HepG2 (cell line): Measurements from ENCODE around the gene RAB6B. TPM values are rescaled to one million over a fixed set of nuclear protein-coding genes. Genes with fewer than 3 reads are reported as not detected.

Experiments used
- ATAC-seq: fragments of 200-7000 bp; cut with Tn5 transposase; 3 replicates; pipeline ENCODE4 v1.9.1; 2020; ENCODE audit warnings: mild to moderate bottlenecking, moderate library complexity
- BruUV-seq: library from RNA; stranded (reverse); fragments of 400-500 nt; replicated peaks from 2 replicates; lab custom pipeline; 2021; lab: Mats Ljungman, UMichigan
- CTCF ChIA-PET: fragments of 300-600 bp; formaldehyde crosslinking; extraction: SDS; loops from one replicate; lab custom pipeline; 2021; ENCODE audit warnings: low total read pairs, inconsistent platforms, low intra/inter-chr PET ratio; lab: Yijun Ruan, JAX
- POLR2A ChIA-PET: fragments of 350-600 bp; sonication (Branson Sonifier 250); formaldehyde crosslinking; loops from one replicate; lab custom pipeline; 2020; ENCODE audit warnings: antibody characterized with exemption, inconsistent platforms; lab: Yijun Ruan, JAX
- DNase-seq: peaks from one replicate; pipeline ENCODE4 v3.0.0-alpha.2; 2015; ENCODE audit warnings: low spot score
- FAIRE-seq: peaks from 3 replicates; lab custom pipeline; 2011; peaks lifted over from hg19 to GRCh38; lab: Jason Lieb, UNC
- H2AFZ ChIP-seq: one replicate; pipeline ENCODE4 v1.6.1; 2011; ENCODE audit warnings: low read length, inconsistent platforms
- H3K27ac ChIP-seq: fragments of 300-600 bp; 3 replicates; pipeline ENCODE4 v1.8.0; 2011; ENCODE audit warnings: mixed run types, mild to moderate bottlenecking, mixed read lengths, low read length, inconsistent platforms; ENCODE audit not compliant: insufficient read depth; ENCODE audit errors: extremely low read length
- H3K27me3 ChIP-seq, 2 experiments: fragments of 200-600 bp in 1 of 2; 2 replicates in 1 of 2; 3 replicates in 1 of 2; pipeline versions ENCODE4 v1.6.0 to v1.8.0; 2011; ENCODE audit warnings: low read length in 2 of 2, mild to moderate bottlenecking in 2 of 2, moderate library complexity in 2 of 2, inconsistent platforms in 1 of 2; ENCODE audit not compliant: insufficient read depth in 2 of 2, control insufficient read depth in 1 of 2
- H3K36me3 ChIP-seq, 2 experiments: fragments of 200-600 bp in 1 of 2; replicated peaks in 1 of 2; 2 replicates in 1 of 2; 3 replicates in 1 of 2; pipeline versions ENCODE4 v1.5.1 to v1.8.0; 2011; ENCODE audit warnings: low read length in 2 of 2, inconsistent platforms in 1 of 2; ENCODE audit not compliant: insufficient read depth in 2 of 2, control insufficient read depth in 1 of 2
- H3K4me1 ChIP-seq: 2 replicates; pipeline ENCODE4 v1.5.1; 2012; ENCODE audit warnings: low read length, inconsistent platforms; ENCODE audit not compliant: insufficient read depth
- H3K4me2 ChIP-seq: 2 replicates; pipeline ENCODE4 v1.6.0; 2011; ENCODE audit warnings: low read depth, low read length, inconsistent platforms
- H3K4me3 ChIP-seq, 3 experiments: fragments of 200-600 bp in 1 of 3; sonication (generic), shearing (Covaris generic) in 1 of 3; replicated peaks in 1 of 3; 2 replicates each; pipeline ENCODE4 v1.5.1; 2011 to 2016; ENCODE audit warnings: low read length in 3 of 3, inconsistent platforms in 2 of 3, low read depth in 2 of 3, mild to moderate bottlenecking in 2 of 3, control low read depth in 1 of 3, mixed read lengths in 1 of 3; ENCODE audit not compliant: insufficient read depth in 1 of 3
- H3K79me2 ChIP-seq: one replicate; pipeline ENCODE4 v1.6.1; 2011; ENCODE audit warnings: low read length, inconsistent platforms; ENCODE audit not compliant: insufficient read depth
- H3K9ac ChIP-seq: 2 replicates; pipeline ENCODE4 v1.6.0; 2011; ENCODE audit warnings: mild to moderate bottlenecking, low read depth, low read length, inconsistent platforms; ENCODE audit not compliant: insufficient read depth
- H3K9me3 ChIP-seq: 2 replicates; pipeline ENCODE4 v1.5.1; 2012; ENCODE audit warnings: mild to moderate bottlenecking, low read length
- H4K20me1 ChIP-seq: 2 replicates; pipeline ENCODE4 v1.6.0; 2011; ENCODE audit warnings: inconsistent platforms, mild to moderate bottlenecking, low read length, moderate library complexity; ENCODE audit not compliant: insufficient read depth
- DNMT3B ChIP-seq: conservative IDR thresholded peaks from 2 replicates; pipeline ENCODE4 v1.6.1; 2016; ENCODE audit warnings: missing biosample characterization, control low read depth
- EED ChIP-seq: sonication (generic); formaldehyde crosslinking; IDR thresholded peaks from 2 replicates; pipeline ENCODE4 v1.5.0; 2020; ENCODE audit warnings: mild to moderate bottlenecking, missing genetic modification reagents
- LCORL ChIP-seq, 2 experiments: fragments of 450-650 bp in 1 of 2; sonication (generic) in 1 of 2; formaldehyde crosslinking in 1 of 2; IDR thresholded peaks; 2 replicates each; pipeline versions ENCODE4 v1.5.0 to v1.6.1; 2017 to 2020; ENCODE audit warnings: antibody characterized with exemption in 1 of 2, missing genetic modification reagents in 1 of 2
- MTF1 ChIP-seq: sonication (generic); formaldehyde crosslinking; IDR thresholded peaks from 2 replicates; pipeline ENCODE4 v1.5.0; 2020; ENCODE audit warnings: missing genetic modification reagents
- PRPF4 ChIP-seq: fragments of 200-400 bp; formaldehyde crosslinking; IDR thresholded peaks from 2 replicates; pipeline ENCODE4 v1.6.1; 2016; ENCODE audit warnings: low read length, low read depth; ENCODE audit not compliant: poor library complexity, severe bottlenecking
- RBM39 ChIP-seq: fragments of 200-400 bp; formaldehyde crosslinking; IDR thresholded peaks from one replicate; pipeline ENCODE4 v1.6.1; 2018; ENCODE audit warnings: antibody characterized with exemption, mild to moderate bottlenecking, low read depth, low read length; ENCODE audit not compliant: poor library complexity, severe bottlenecking
- RELA ChIP-seq: sonication (generic); formaldehyde crosslinking; IDR thresholded peaks from 2 replicates; pipeline ENCODE4 v1.4.0; 2020; ENCODE audit warnings: missing genetic modification reagents
- SRSF1 ChIP-seq: fragments of 200-400 bp; formaldehyde crosslinking; optimal IDR thresholded peaks from 2 replicates; pipeline ENCODE3; 2017; ENCODE audit warnings: mild to moderate bottlenecking, low read depth, low read length, moderate library complexity
- WGBS: methylation state at CpG from one replicate; pipeline ENCODE4 v1.1.6; 2017; ENCODE audit warnings: low lambda C conversion rate; 5-methylcytosine and 5-hydroxymethylcytosine counted together
- in situ Hi-C: cut with HindIII; loops from 2 replicates; pipeline ENCODE4 v1.10.0; 2017; ENCODE audit warnings: low pct_unique_long_range_greater_than_20kb; ENCODE audit not compliant: extremely low pct_ligation_motif_present
- intact Hi-C: fragments of 100-400 bp; cut with micrococcal nuclease; formaldehyde crosslinking; loops from one replicate; pipeline ENCODE4 v1.10.0; 2022; ENCODE audit not compliant: unreplicated experiment
- polyA plus RNA-seq, 8 experiments: library from polyadenylated mRNA; depleted of rRNA in 3 of 8; stranded (reverse) in 7 of 8; unstranded in 1 of 8; fragments of >200 nt; fragmentation: Illumina TruSeq in 4 of 8; extraction: Trizol in 4 of 8; gene quantifications; 2 replicates each; pipeline versions ENCODE4 v1.2.1 to v1.2.3, GENCODE V29; 2011 to 2016; ENCODE audit warnings: low read depth in 4 of 8, missing spikeins in 1 of 8, mixed read lengths in 1 of 8; ENCODE audit not compliant: insufficient read depth in 1 of 8
- total RNA-seq, 5 experiments: library from RNA; depleted of rRNA; stranded (reverse); fragments of >200 nt; fragmentation: Illumina TruSeq; extraction: Trizol; gene quantifications; 2 replicates each; pipeline ENCODE4 v1.2.3, GENCODE V29; 2016; ENCODE audit warnings: low read depth in 1 of 5

Gene RAB6B
- total and polyA plus RNA-seq, 2 of the 13 experiments (the other 11 are each of a cell fraction or from before 2014, with no cell fraction given): 0.16 TPM; not detected in 1

DNA sequence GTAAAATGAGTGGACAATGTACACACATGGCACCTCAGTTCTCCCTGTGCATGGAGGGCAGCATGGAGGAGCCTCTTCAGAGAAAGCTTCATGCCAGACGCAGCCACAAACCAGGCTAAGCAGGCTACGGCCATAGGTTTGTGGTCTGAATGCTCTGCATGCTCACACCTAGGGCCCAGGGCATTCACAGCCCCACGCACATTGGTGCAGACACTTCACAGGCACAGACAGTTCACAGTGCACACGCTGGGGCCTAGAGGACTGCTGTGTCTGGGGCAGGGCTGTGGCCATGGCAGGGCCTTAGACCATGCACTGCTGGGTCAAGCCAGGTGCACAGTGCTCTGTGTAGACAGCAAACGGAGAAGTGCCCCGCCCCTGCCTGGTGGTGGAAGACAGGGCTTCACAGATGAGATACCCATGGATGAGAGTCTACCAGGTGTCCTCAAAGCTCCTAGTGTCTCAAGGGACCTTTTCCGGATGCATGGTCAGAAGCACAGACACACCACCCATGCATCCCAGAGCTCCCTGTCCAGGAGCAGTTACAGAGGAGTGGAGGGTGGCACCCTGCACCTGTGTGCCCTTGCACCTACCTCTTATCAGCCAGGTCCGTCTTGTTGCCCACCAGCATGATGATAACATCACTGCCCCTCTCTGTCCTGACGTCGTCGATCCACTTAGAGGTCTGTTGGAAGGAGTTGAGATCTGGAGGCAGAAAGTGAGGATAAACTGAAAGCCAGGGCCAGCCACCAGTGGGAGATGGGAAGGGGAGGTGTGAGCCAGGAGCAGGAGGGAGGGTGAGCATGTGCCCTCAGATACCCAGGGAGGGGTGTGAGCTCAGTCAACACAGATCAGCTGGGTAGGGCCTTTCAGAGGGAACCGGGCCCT, 56.5 kb downstream of the RAB6B start (continued):
- TF ChIP-seq RBM39 (no peak), PRPF4 (no peak)

DNA sequence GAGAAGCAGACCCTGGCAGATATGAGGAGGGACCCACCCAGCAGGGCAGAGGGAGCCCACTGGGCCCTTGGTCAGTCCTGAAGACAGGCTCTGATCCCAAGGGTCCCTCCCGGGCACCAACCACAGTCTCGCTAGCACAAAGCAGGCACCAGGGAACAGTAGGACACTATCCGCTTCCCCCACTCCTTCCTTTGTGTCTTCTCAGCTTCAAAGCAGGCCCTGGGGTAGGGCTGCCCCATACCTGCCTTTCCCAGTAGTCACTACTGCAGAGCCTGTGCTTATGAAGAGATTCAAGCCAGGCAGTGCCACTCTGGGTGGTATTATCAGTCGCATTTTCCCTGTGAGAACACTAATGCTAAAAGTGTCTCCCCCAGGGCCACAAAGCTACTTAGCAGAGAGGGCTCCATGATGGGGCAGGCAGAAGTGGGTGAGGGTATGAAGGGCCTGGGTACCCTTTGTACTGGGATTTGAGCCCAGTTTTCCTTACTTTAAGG, 57.3 kb downstream of the RAB6B start:
- WGBS: 49% methylated on average over 4 of the region's 4 CpGs
- ChIA-PET POLR2A (no interaction called here), CTCF (no interaction called here)
- Histone ChIP-seq H3K79me2 (no peaks in the 10 kb centered on the region), H3K4me2 (no peak overlapping the region), H3K27ac (no peak overlapping the region), H3K9me3 (no peaks in the 10 kb centered on the region), H3K4me1 (peaks cover 1% of the 10 kb centered on the region), H3K4me3 (no peak overlapping the region), H3K36me3 (no peaks in the 10 kb centered on the region), H3K27me3 (peaks cover 9 to 16% of the 10 kb centered on the region in 2 experiments; a peak in 3 of 5 replicates), H4K20me1 (no peaks in the 10 kb centered on the region), H3K9ac (no peak overlapping the region), H2AFZ (no peak overlapping the region)
- no peak for FAIRE-seq
- TF ChIP-seq RELA (CRISPR knock-in tag): no peak
- no peak for TF ChIP-seq EED (CRISPR knock-in tag)
- TF ChIP-seq LCORL (IDR thresholded peaks at IDR 0.05): no peak
- no peak for TF ChIP-seq LCORL (CRISPR knock-in tag; IDR thresholded peaks at IDR 0.05)
- TF ChIP-seq SRSF1: no peak
- TF ChIP-seq DNMT3B (CRISPR knock-in tag): no peak
- no peak for TF ChIP-seq MTF1 (CRISPR knock-in tag)
- no TSS peak for BruUV-seq
- no peak for ATAC-seq
- intact Hi-C loops (no loop called here), in situ Hi-C loops (no loop called here)
- DNase-seq: no peak
